NCI-H2196 treated with DMSO at 0.1 percent for 48 hours (cell line): ENCODE results near the gene ZCCHC24.

Experiments
- DNase-seq: peaks from one replicate; lab custom pipeline; 2025; ENCODE audit not compliant: unreplicated experiment; lab: John Stamatoyannopoulos, UW

Gene ZCCHC24

DNA sequence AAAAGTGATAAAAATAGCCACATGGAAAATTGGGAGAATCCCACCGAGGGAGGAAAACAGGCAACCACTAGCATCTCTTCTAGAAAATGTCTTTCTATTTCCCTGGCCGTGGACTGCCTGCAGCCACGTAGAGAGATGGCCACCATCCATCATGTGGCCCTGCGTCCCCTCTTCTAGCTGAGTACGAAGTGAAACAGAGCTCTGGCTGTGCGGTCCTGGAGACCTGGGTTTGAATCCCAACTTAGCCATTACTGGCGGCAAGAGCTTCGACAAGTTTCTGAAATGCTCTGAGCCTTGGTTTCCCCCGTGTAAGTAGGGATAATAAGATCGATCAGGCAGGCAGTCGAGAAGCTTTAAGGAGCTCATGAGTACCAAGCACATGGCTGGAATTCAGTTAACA is 32.9 kb downstream of the ZCCHC24 start:
- no peak for DNase-seq

GRCh38 chr10:79411546-79412495 is 33.6 kb downstream of the ZCCHC24 start:
- DNase-seq = no peak

GRCh38 chr10:79410315-79411094 is 34.9 kb downstream of the ZCCHC24 start:
- no peak for DNase-seq

GRCh38 chr10:79409726-79410085 is 35.7 kb downstream of the ZCCHC24 start:
- no peak for DNase-seq

GRCh38 chr10:79409038-79409725 is 36.2 kb downstream of the ZCCHC24 start:
- DNase-seq = no peak

GRCh38 chr10:79407811-79408795 is 37.3 kb downstream of the ZCCHC24 start:
- DNase-seq = no peak

DNA sequence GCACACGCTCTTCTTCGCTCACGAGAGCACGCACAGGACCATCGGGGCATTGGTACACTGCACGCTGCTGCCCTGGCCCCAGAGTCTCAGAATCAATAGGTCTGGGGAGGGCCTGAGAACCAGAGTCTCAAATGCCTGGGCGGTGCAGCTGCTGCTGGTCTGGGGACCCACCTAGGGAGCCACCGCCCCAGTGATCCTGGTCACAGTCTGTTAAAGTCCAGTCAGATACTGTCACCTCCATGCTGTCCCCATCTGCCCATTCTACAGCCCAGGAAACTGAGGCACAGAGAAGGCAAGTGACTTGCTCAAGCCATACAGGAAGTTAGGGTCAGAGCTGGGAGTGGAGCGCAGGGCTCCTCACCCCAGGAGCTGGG is 38.0 kb downstream of the ZCCHC24 start:
- no peak for DNase-seq

- DNase-seq = no peak
Observed at GRCh38 chr10:79406683-79407422, 38.6 kb downstream of the ZCCHC24 start.

DNA sequence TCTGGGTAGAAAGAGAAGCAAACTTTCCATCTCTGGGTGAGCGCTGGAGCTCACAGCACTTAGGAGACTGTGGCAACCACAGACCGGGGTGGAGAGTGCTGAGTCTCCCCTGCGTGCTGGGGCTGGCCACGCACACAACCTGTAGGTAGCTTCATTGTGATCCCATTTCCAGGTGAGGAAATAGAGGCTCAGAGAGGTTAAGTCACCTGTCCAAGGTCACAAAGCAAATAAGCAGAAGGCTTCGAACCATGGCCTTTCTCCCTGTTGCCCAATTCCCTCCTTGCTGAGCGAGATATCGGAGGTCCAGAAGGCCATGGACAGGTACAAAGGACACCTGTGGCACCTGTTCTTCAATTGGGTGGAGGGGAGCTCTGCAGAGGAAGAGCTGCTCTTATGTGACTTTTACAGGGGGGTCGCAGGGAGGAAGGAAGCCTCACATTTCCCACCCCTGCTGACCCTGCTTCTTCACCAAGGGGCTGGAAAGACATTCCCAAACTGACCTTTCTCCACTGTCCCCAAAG is 39.4 kb downstream of the ZCCHC24 start:
- DNase-seq = no peak

DNA sequence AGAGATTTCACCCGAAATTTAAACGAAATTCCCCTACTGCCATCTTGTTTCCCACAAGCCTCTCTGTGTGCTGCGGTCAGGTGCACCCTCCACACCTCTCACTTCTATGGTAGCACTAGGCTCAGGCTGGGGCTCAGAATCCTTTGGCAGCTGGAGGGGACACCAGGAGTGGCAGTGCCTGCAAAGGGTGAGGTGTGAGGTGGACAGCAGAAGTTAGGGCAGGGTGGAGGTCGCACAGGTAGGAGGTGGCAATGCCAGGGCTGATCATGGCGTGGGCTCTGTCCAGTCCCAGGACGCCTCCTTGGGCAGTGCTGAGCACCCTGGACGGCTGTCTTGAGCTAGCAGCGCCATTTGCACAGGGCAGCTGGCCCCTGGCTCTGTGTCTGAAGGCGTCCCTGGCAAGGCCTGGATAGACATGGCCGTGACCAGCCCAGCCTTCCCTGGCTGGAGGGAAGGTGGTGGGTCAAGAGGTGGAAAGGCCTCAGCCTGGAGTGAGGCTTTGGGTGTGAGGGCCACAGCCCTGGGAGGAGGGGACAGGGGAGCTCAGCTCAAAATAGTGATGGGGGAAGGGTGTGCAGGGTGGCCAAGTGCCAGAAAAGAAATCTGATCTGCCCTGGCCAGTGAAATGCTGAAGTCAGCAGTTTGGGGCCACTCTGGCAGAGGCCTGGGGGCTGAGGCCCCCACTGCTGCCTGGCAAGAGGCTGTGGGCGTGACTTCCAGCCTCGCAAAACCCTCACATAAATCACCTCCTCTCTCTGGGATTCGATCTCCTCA is 40.0 kb downstream of the ZCCHC24 start:
- no peak for DNase-seq

DNA sequence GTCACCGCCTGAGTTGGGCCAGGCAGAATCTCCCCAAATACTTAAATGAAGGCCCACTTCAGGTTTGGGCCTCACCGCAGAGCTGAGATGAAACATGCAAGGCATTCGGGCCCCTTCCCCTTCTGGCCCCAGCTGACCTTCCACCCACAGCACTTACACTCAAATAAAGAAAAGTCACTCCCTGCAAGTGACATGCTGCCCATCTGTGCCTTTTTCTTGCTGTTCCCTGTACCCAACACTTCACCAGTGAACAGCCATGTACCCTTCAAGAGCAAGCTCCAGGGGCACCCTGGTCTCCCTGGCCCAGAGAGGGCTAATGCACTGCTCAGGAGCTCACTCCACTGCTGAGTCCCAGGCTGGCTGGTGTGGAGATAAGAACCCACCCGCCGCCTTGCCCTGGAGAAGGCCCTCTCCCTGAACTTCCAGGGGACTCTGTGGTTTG is 40.7 kb downstream of the ZCCHC24 start:
- DNase-seq = no peak

DNA sequence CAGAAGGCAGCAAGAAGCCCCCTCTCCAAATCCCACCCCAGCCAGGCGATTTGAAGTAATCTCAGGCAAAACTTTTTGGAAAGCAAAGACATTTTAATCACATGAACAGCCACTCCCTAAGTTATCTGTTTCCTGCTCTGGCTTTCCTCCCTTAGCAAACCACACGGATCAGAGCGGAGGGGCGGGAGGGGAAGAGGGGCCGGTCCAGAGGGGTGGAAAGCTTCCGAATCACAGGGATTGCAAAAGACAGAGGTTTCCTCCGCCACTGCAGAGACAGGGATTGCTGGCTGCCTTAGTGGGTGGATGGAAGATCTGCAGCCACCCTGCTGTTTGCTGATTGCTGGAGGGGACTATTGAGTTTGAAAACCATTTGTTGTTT is 41.2 kb downstream of the ZCCHC24 start:
- no peak for DNase-seq

- DNase-seq = no peak
Observed at GRCh38 chr10:79403441-79404230, 41.8 kb downstream of the ZCCHC24 start.

DNA sequence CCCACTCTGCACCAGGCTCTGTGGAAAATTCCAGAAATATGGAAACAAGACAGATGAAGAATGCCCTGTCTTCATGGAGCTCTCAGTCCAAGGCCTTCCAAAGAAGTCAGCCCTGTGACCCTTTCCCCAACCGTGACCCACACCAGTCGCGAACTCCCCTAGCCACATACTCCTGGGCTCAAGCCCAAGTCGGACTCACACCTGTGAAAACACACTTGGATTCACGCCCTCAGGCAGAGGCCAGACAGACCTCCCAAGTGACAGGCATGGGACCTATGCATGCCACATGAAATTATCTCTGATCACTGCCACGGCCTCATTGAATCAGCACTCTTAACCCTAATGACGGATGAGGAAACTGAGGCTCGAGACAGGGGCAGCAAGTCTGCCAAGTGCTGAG is 42.5 kb downstream of the ZCCHC24 start:
- DNase-seq = no peak

GRCh38 chr10:79402625-79402946 is 42.8 kb downstream of the ZCCHC24 start:
- DNase-seq = no peak

DNA sequence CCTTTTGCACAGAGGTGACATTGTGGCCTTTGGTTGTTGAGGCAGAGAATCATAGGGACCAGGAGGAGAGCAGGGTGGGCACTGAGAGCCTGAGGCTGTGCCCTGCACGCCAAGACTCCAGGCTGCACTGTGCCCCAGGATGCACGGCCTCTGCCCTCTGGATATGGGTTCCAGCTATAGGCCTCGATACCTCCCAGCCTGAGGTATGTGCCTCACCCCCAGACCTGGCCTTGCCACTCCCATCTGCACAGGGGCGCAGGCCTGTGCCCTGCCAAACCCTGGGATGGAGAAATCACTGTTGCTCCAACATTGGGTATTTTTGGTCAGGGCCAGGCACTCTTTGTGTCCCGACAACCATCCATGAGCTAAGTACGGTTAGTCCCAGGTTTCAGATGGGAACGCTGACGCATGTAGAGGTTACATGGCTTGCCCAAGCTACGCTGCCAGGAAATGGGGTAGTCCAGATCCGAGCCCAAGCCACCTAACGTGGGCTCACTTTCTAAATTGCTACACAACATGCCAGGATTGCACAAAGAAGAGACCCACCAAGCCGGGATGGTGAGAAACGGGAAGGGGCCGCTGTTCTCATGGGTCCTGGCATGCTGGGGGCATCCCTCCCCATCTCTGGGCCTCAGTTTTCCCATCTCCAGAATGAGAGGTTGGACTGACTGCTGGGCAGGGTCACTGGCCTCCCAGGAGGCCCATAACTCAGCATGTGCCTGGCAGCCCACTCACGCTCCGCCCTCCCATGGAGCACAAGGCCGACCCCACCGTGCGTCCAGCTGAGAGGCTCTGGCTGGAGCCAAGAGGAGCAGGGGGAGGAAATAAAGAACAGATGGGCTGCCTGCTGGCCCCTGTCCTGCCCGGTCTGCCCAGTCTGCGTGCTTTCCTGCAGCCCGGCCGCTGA is 44.2 kb downstream of the ZCCHC24 start:
- no peak for DNase-seq
